CD14-positive monocyte (primary cell): ENCODE measurements around the gene SCUBE3. TPM values are rescaled to one million over a fixed set of nuclear protein-coding genes. Genes with fewer than 3 reads are reported as not detected.

Source experiments
- DNase-seq, 3 donors: peaks; one replicate each; pipeline ENCODE4 v3.0.0-alpha.2; 2011 to 2022
- H2AFZ ChIP-seq: 2 replicates; pipeline ENCODE4 v1.6.0; 2012; ENCODE audit warnings: mild to moderate bottlenecking, low read depth, low read length, inconsistent platforms; ENCODE audit not compliant: insufficient read depth, poor library complexity, severe bottlenecking
- H3K27ac ChIP-seq, 2 donors: 1 replicate in 1 of 2; 2 replicates in 1 of 2; pipeline ENCODE4 v1.5.1; 2012 to 2013; ENCODE audit warnings: low read length in 2 of 2, control low read depth in 1 of 2, inconsistent platforms in 1 of 2, low read depth in 1 of 2, mild to moderate bottlenecking in 1 of 2
- H3K27me3 ChIP-seq, 2 donors: one replicate each; pipeline versions ENCODE4 v1.6.0 to v1.6.1; 2011 to 2013; ENCODE audit warnings: low read length in 2 of 2; ENCODE audit not compliant: control insufficient read depth in 2 of 2, insufficient read depth in 2 of 2
- H3K36me3 ChIP-seq, 2 donors: replicated peaks in 1 of 2; 1 replicate in 1 of 2; 2 replicates in 1 of 2; pipeline versions ENCODE4 v1.5.1 to v1.6.1; 2012 to 2013; ENCODE audit warnings: low read length in 2 of 2, control low read depth in 1 of 2, inconsistent platforms in 1 of 2, mild to moderate bottlenecking in 1 of 2; ENCODE audit not compliant: insufficient read depth in 2 of 2, control insufficient read depth in 1 of 2
- H3K4me1 ChIP-seq, 2 donors: 1 replicate in 1 of 2; 2 replicates in 1 of 2; pipeline versions ENCODE4 v1.5.1 to v1.6.1; 2012 to 2013; ENCODE audit warnings: low read length in 2 of 2, control low read depth in 1 of 2, inconsistent platforms in 1 of 2, mild to moderate bottlenecking in 1 of 2, moderate library complexity in 1 of 2; ENCODE audit not compliant: insufficient read depth in 2 of 2, control insufficient read depth in 1 of 2
- H3K4me2 ChIP-seq: replicated peaks from 2 replicates; pipeline ENCODE3; 2012; ENCODE audit warnings: low read length, moderate library complexity, mild to moderate bottlenecking; ENCODE audit not compliant: poor library complexity, severe bottlenecking; ENCODE audit errors: extremely low read depth
- H3K4me3 ChIP-seq, 3 experiments: fragments of 200-600 bp in 1 of 3; sonication (generic) in 1 of 3; replicated peaks in 1 of 3; 1 replicate in 2 of 3; 2 replicates in 1 of 3; pipeline ENCODE4 v1.5.1; 2011 to 2013; ENCODE audit warnings: low read length in 3 of 3, mild to moderate bottlenecking in 3 of 3, control low read depth in 2 of 3, low read depth in 2 of 3, inconsistent platforms in 1 of 3, moderate library complexity in 1 of 3
- H3K79me2 ChIP-seq: 2 replicates; pipeline ENCODE4 v1.6.0; 2012; ENCODE audit warnings: mild to moderate bottlenecking, control low read depth, inconsistent platforms, low read length, moderate library complexity; ENCODE audit not compliant: insufficient read depth
- H3K9ac ChIP-seq: 2 replicates; pipeline ENCODE4 v1.6.0; 2017; ENCODE audit warnings: low read length, mild to moderate bottlenecking; ENCODE audit not compliant: insufficient read depth, poor library complexity, severe bottlenecking
- H3K9me3 ChIP-seq, 2 donors: replicated peaks in 1 of 2; 1 replicate in 1 of 2; 2 replicates in 1 of 2; pipeline versions ENCODE4 v1.5.1 to v1.6.1; 2012 to 2013; ENCODE audit warnings: low read length in 2 of 2, control low read depth in 1 of 2; ENCODE audit not compliant: control insufficient read depth in 1 of 2, insufficient read depth in 1 of 2
- H4K20me1 ChIP-seq: 2 replicates; pipeline ENCODE4 v1.6.0; 2012; ENCODE audit warnings: mild to moderate bottlenecking, low read length, control low read depth, moderate library complexity; ENCODE audit not compliant: insufficient read depth
- H3K27ac Mint-ChIP-seq, 7 donors: one replicate each; pipeline ENCODE4 v1.8.0; 2020; ENCODE audit warnings: mild to moderate bottlenecking in 7 of 7, mixed read lengths in 7 of 7, moderate library complexity in 6 of 7, inconsistent platforms in 2 of 7
- H3K27me3 Mint-ChIP-seq, 3 donors: one replicate each; pipeline ENCODE4 v1.8.0; 2021 to 2022; ENCODE audit warnings: low read depth in 3 of 3, mild to moderate bottlenecking in 3 of 3, mixed read lengths in 3 of 3, moderate library complexity in 3 of 3, inconsistent platforms in 1 of 3
- H3K36me3 Mint-ChIP-seq, 2 donors: one replicate each; pipeline ENCODE4 v1.8.0; 2020; ENCODE audit warnings: mixed read lengths in 2 of 2, inconsistent platforms in 1 of 2, mild to moderate bottlenecking in 1 of 2
- H3K4me1 Mint-ChIP-seq: one replicate; pipeline ENCODE4 v1.8.0; 2020; ENCODE audit warnings: mild to moderate bottlenecking, mixed read lengths
- H3K4me3 Mint-ChIP-seq, 2 donors: one replicate each; pipeline ENCODE4 v1.8.0; 2020; ENCODE audit warnings: mild to moderate bottlenecking in 2 of 2, mixed read lengths in 2 of 2, moderate library complexity in 1 of 2
- H3K9me3 Mint-ChIP-seq, 7 donors: one replicate each; pipeline ENCODE4 v1.8.0; 2020 to 2022; ENCODE audit warnings: mixed read lengths in 7 of 7, mild to moderate bottlenecking in 6 of 7, moderate library complexity in 6 of 7, inconsistent platforms in 2 of 7
- CTCF ChIP-seq: fragments of 200-600 bp; IDR thresholded peaks from one replicate; pipeline ENCODE4 v1.8.0; 2022; ENCODE audit warnings: antibody characterized with exemption, mild to moderate bottlenecking
- WGBS: methylation state at CpG from one replicate; pipeline ENCODE4 v1.1.5; 2013; ENCODE audit warnings: missing lambda C conversion rate; ENCODE audit not compliant: insufficient coverage; 5-methylcytosine and 5-hydroxymethylcytosine counted together
- intact Hi-C, 2 donors: fragments of 100-400 bp; cut with micrococcal nuclease; formaldehyde crosslinking; loops; one replicate each; pipeline versions ENCODE4 v1.15.0 to v1.15.1; 2023
- polyA plus RNA-seq, 3 donors: library from polyadenylated mRNA; depleted of rRNA in 1 of 3; unstranded in 2 of 3; stranded (reverse) in 1 of 3; fragments of 300-500 nt in 2 of 3; fragments of >200 nt in 1 of 3; fragmentation: Illumina TruSeq in 2 of 3; gene quantifications; 1 replicate in 2 of 3; 2 replicates in 1 of 3; pipeline ENCODE4 v1.2.3, GENCODE V29; 2012 to 2021

The SCUBE3 gene
- polyA plus RNA-seq, 3 donors, result not detected

GRCh38 chr6:35197196-35197595 is 16.6 kb upstream of the SCUBE3 start:
- intact Hi-C loops, result no loop called here
- no peaks in the 10 kb centered on the region for H3K36me3 Mint-ChIP-seq
- Histone ChIP-seq H3K79me2 (no peaks in the 10 kb centered on the region), H3K4me2 (no peak overlapping the region), H3K4me3 (no peak overlapping the region), H3K27me3 (peaks cover 2 to 4% of the 10 kb centered on the region in 2 donors), H3K36me3 (no peaks in the 10 kb centered on the region), H2AFZ (no peak overlapping the region), H3K9ac (no peak overlapping the region), H3K27ac (no peak overlapping the region), H4K20me1 (no peaks in the 10 kb centered on the region), H3K9me3 (no peaks in the 10 kb centered on the region), H3K4me1 (no peaks in the 10 kb centered on the region)
- peaks cover 0 to 9% (median 0%) of the 10 kb centered on the region in 7 donors for H3K9me3 Mint-ChIP-seq
- H3K4me3 Mint-ChIP-seq, result peak overlapping the region in 1 of 2 donors; percentile 55
- H3K27ac Mint-ChIP-seq, result no peak overlapping the region
- H3K4me1 Mint-ChIP-seq, result no peaks in the 10 kb centered on the region
- DNase-seq, result no peak
- WGBS, result 80% methylated on average over 3 of the region's 5 CpGs
- no peak for TF ChIP-seq CTCF
- H3K27me3 Mint-ChIP-seq, result peaks cover 9 to 23% (median 23%) of the 10 kb centered on the region in 3 donors

- Mint-ChIP-seq H3K4me1 (no peaks in the 10 kb centered on the region), H3K27ac (no peak overlapping the region), H3K9me3 (peaks cover 0 to 9% (median 0%) of the 10 kb centered on the region in 7 donors), H3K4me3 (peak overlapping the region in 1 of 2 donors; percentile 8), H3K27me3 (peaks cover 13 to 30% (median 19%) of the 10 kb centered on the region in 3 donors), H3K36me3 (no peaks in the 10 kb centered on the region)
- no peak for DNase-seq
- peaks cover 2 to 4% of the 10 kb centered on the region in 2 donors for H3K27me3 ChIP-seq
- no peak for TF ChIP-seq CTCF
- no peaks in the 10 kb centered on the region for H3K36me3 ChIP-seq
- H3K4me1 ChIP-seq, result no peaks in the 10 kb centered on the region
- H3K27ac ChIP-seq, result no peak overlapping the region
- H2AFZ ChIP-seq, result no peak overlapping the region
- H3K4me3 ChIP-seq, result no peak overlapping the region
- H3K4me2 ChIP-seq, result no peak overlapping the region
- H3K9me3 ChIP-seq, result no peaks in the 10 kb centered on the region
- H4K20me1 ChIP-seq, result no peaks in the 10 kb centered on the region
- no peaks in the 10 kb centered on the region for H3K79me2 ChIP-seq
- WGBS, result 86% methylated on average over 2 of the region's 2 CpGs
- no peak overlapping the region for H3K9ac ChIP-seq
- intact Hi-C loops, result loop anchor here in 1 of 2 donors (10.0 kb wide), 1 partner anchor 215 kb away; no protein-coding TSS in a partner anchor
Measured at GRCh38 chr6:35199866-35200265, 13.9 kb upstream of the SCUBE3 start.
